Measurements from ENCODE around the gene CD83. TPM values are rescaled to one million over a fixed set of nuclear protein-coding genes. Genes with fewer than 3 reads are reported as not detected.

CD83 gene
- total and polyA plus RNA-seq, 7 donors: 0.10 to 2.1 (median 0.71) TPM

DNA sequence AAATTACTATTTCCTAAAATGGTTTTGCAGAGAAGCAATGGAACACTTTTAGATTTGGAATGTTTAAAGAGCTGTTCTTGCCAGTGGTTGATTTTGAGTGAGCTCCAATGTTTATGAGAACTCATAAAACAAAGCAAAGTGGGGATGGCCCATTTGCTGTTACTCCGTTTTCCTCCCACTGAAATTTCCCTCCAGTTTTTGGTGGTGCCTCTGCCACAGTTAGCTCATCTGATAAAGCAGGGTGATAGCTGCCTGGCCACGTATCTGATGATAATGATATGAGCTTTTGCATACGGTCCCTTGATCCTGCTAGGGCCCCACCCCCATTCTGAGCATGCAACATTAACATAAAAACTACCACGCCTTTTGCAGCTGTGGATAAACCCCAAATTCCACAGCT, 10.4 kb downstream of the CD83 start:
- TF ChIP-seq, protein P1, sequence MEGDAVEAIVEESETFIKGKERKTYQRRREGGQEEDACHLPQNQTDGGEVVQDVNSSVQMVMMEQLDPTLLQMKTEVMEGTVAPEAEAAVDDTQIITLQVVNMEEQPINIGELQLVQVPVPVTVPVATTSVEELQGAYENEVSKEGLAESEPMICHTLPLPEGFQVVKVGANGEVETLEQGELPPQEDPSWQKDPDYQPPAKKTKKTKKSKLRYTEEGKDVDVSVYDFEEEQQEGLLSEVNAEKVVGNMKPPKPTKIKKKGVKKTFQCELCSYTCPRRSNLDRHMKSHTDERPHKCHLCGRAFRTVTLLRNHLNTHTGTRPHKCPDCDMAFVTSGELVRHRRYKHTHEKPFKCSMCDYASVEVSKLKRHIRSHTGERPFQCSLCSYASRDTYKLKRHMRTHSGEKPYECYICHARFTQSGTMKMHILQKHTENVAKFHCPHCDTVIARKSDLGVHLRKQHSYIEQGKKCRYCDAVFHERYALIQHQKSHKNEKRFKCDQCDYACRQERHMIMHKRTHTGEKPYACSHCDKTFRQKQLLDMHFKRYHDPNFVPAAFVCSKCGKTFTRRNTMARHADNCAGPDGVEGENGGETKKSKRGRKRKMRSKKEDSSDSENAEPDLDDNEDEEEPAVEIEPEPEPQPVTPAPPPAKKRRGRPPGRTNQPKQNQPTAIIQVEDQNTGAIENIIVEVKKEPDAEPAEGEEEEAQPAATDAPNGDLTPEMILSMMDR (IDR thresholded peaks at IDR 0.05): no peak
- no peak for ATAC-seq
- H3K4me1 ChIP-seq: no peaks in the 10 kb centered on the region
- no peaks in the 10 kb centered on the region for H3K27me3 ChIP-seq (ENCODE audit: insufficient read depth in 3 of 3, low read length in 2 of 3)
- no peak overlapping the region for H3K4me3 ChIP-seq
- intact Hi-C loops (cut with DNase I): loop anchor here in 1 of 2 donors (5.0 kb wide), 1 partner anchor 1494 kb away; no protein-coding TSS in a partner anchor
- H3K9me3 ChIP-seq: no peaks in the 10 kb centered on the region
- no peak for DNase-seq
- no peaks in the 10 kb centered on the region for H3K36me3 ChIP-seq (ENCODE audit: insufficient read depth in 1 of 2, low read depth in 1 of 2)
- H3K27ac ChIP-seq: no peak overlapping the region
- 74 to 80% (median 79%) methylated on average over 4 of the region's 4 CpGs for WGBS, 3 donors

DNA sequence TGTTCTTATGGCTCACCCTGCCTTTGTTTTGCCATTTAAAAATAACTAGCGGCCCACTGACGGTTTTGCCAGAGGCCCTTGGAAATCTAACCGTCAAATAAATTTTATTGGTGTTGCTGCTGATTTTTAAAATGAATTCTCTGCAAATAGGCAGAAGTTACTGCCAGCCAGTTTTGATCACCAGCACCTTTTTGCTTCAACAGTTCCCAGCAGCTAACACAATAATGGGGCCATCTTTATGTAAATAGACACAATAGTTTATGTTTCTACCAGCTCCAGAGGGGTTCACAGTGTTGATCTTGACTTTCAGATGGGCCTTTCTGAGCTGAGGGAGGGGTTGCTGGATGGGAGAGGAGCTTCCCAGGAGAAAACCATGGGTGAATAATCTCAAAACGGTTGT, 11.2 kb downstream of the CD83 start:
- H3K9me3 ChIP-seq: no peaks in the 10 kb centered on the region

DNA sequence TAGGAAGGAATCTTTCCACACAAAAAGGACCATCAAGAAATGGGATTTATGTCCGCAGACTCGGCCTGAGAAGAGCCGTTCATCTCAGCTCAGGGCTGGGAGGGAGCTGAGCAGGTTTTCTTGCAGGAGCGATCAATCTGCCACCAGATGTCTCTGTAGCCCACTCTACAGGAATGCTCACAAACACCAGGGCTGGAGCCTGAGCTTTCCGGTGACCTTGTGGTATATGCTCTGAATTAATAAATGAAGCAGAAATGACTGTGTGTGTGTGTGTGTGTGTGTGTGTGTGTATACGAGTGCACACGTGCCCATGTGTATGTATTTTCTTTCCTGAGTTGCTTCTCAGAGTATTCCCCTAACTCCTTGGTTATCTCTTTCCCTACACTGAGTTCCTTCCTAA, 12.0 kb downstream of the CD83 start:
- intact Hi-C loops (cut with DNase I): loop anchor here in 1 of 2 donors (5.0 kb wide), 1 partner anchor 1493 kb away; no protein-coding TSS in a partner anchor
- Histone ChIP-seq H3K27ac (no peak overlapping the region), H3K4me1 (no peaks in the 10 kb centered on the region), H3K9me3 (no peaks in the 10 kb centered on the region), H3K36me3 (ENCODE audit: insufficient read depth in 1 of 2, low read depth in 1 of 2) (no peaks in the 10 kb centered on the region), H3K27me3 (ENCODE audit: insufficient read depth in 3 of 3, low read length in 2 of 3) (no peaks in the 10 kb centered on the region), H3K4me3 (no peak overlapping the region)
- TF ChIP-seq, protein P1 (IDR thresholded peaks at IDR 0.05): peak; percentile 53
- WGBS, 3 donors: 24 to 31% (median 26%) methylated on average over 7 of the region's 7 CpGs
- peak; percentile 62 to 81 (median 74) for ATAC-seq
- DNase-seq: no peak

More for the DNA sequence above, 11.2 kb downstream of the CD83 start:
- intact Hi-C loops (cut with DNase I): loop anchor here in 1 of 2 donors (5.0 kb wide), 1 partner anchor 1494 kb away; no protein-coding TSS in a partner anchor
- no peaks in the 10 kb centered on the region for H3K27me3 ChIP-seq (ENCODE audit: insufficient read depth in 3 of 3, low read length in 2 of 3)
- H3K36me3 ChIP-seq (ENCODE audit: insufficient read depth in 1 of 2, low read depth in 1 of 2): no peaks in the 10 kb centered on the region
- no peak overlapping the region for H3K4me3 ChIP-seq
- no peak for ATAC-seq
- TF ChIP-seq, protein P1 (IDR thresholded peaks at IDR 0.05): no peak
- no peak for DNase-seq
- no peaks in the 10 kb centered on the region for H3K4me1 ChIP-seq
- WGBS, 3 donors: 89 to 94% (median 94%) methylated on average over 4 of the region's 4 CpGs
- H3K27ac ChIP-seq: no peak overlapping the region

DNA sequence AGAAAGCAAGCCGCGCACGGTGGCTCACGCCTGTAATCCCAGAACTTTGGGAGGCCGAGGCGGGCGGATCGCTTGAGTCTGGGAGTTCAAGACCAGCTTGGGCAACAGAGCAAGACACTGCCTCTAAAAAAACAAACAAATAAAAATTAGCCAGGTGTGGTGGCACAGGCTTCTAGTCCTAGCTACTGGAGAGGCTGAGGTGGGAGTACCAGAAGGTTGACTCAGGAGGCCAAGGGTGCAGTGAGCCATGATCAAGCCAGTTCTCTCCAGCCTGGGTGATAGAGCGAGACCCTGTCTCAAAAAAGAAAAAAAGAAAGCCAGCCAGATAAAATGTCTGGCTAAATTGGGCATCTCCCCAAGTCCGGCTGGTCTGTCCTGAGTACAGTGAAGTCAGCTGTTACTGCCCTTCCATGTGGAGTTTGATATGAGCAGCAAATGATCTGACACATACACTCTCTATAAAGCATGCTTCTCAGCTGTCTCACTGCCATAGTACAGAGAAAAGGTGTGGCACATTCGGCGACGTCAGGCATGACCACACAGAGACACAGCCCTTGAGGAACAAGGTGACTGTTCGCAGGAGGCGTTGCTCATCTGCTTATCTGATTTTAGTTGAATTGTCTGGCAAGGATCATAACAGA, 13.0 kb downstream of the CD83 start:
- ATAC-seq (no peak), DNase-seq (no peak)
- no peaks in the 10 kb centered on the region for H3K9me3 ChIP-seq
- intact Hi-C loops (cut with DNase I): no loop called here
- H3K27me3 ChIP-seq (ENCODE audit: insufficient read depth in 3 of 3, low read length in 2 of 3): no peaks in the 10 kb centered on the region
- no peak overlapping the region for H3K4me3 ChIP-seq
- H3K27ac ChIP-seq: no peak overlapping the region
- no peaks in the 10 kb centered on the region for H3K4me1 ChIP-seq
- H3K36me3 ChIP-seq (ENCODE audit: insufficient read depth in 1 of 2, low read depth in 1 of 2): no peaks in the 10 kb centered on the region
- TF ChIP-seq, protein P1 (IDR thresholded peaks at IDR 0.05): no peak
- 83 to 89% (median 89%) methylated on average over 15 of the region's 15 CpGs for whole genome bisulfite sequencing, 3 donors

DNA sequence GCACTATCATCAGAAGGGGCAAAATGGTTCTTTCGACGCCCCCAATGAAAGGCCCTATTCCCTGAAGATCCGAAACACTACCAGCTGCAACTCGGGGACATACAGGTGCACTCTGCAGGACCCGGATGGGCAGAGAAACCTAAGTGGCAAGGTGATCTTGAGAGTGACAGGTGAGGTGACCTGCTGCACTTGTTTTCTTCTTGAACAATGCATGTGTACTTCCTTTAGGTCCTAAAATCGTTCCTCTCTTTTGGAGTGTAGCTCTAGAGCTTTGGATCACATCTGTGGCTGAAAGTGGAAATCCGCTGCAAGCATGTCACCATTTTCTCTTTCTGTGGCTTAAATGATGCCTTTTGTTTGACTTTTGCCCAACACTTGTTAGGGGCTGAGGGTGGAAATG, 14.0 kb downstream of the CD83 start:
- Histone ChIP-seq H3K27ac (no peak overlapping the region), H3K27me3 (ENCODE audit: insufficient read depth in 3 of 3, low read length in 2 of 3) (no peaks in the 10 kb centered on the region), H3K4me3 (no peak overlapping the region), H3K9me3 (no peaks in the 10 kb centered on the region), H3K36me3 (ENCODE audit: insufficient read depth in 1 of 2, low read depth in 1 of 2) (no peaks in the 10 kb centered on the region), H3K4me1 (no peaks in the 10 kb centered on the region)
- intact Hi-C loops (cut with DNase I): no loop called here
- 95 to 97% (median 96%) methylated on average over 7 of the region's 7 CpGs for WGBS, 3 donors
- DNase-seq (no peak), ATAC-seq (no peak)
- TF ChIP-seq, protein P1 (IDR thresholded peaks at IDR 0.05): no peak

All from psoas muscle (tissue), 8 donors.